GM12878 (cell line): Measurements from ENCODE around the gene NR1I3. TPM values are rescaled to one million over a fixed set of nuclear protein-coding genes. Genes with fewer than 3 reads are reported as not detected.

Experiments used
- ATAC-seq: fragments of 200-7000 bp; cut with Tn5 transposase; 3 replicates; pipeline ENCODE4 v1.9.1; 2020; ENCODE audit warnings: mild to moderate bottlenecking, moderate library complexity
- BruUV-seq: library from RNA; stranded (reverse); fragments of 400-500 nt; replicated peaks from 2 replicates; lab custom pipeline; 2021; lab: Mats Ljungman, UMichigan
- CTCF ChIA-PET: fragments of 300-600 bp; sonication (Branson Sonifier 250); formaldehyde crosslinking; extraction: SDS; loops from one replicate; lab custom pipeline; 2021; ENCODE audit warnings: inconsistent platforms; lab: Yijun Ruan, JAX
- POLR2A ChIA-PET: fragments of 350-600 bp; formaldehyde crosslinking; extraction: SDS; loops from one replicate; lab custom pipeline; 2021; ENCODE audit warnings: inconsistent platforms; lab: Charles Lee
- RAD21 ChIA-PET: fragments of 300-600 bp; sonication (Branson Sonifier 250); formaldehyde crosslinking; loops from one replicate; lab custom pipeline; 2023; ENCODE audit warnings: antibody characterized with exemption; ENCODE audit not compliant: unreplicated experiment; lab: Charles Lee
- SMC1A ChIA-PET: fragments of 300-600 bp; sonication (Branson Sonifier 250); formaldehyde crosslinking; loops from one replicate; lab custom pipeline; 2023; ENCODE audit not compliant: unreplicated experiment, uncharacterized antibody; lab: Charles Lee
- DNase-seq: peaks from one replicate; pipeline ENCODE4 v3.0.0-alpha.2; 2011; ENCODE audit warnings: low read depth, low spot score
- FAIRE-seq: peaks from 3 replicates; lab custom pipeline; 2011; peaks lifted over from hg19 to GRCh38; lab: Jason Lieb, UNC
- H2AFZ ChIP-seq: 2 replicates; pipeline ENCODE4 v1.6.0; 2011; ENCODE audit warnings: low read depth, low read length, control low read depth; ENCODE audit not compliant: control insufficient read depth
- H3K27ac ChIP-seq: 2 replicates; pipeline ENCODE4 v1.5.1; 2011; ENCODE audit warnings: control low read depth; ENCODE audit not compliant: control insufficient read depth, insufficient read depth
- H3K27me3 ChIP-seq, 2 experiments: replicated peaks in 1 of 2; 2 replicates each; pipeline versions ENCODE4 v1.6.0 to v1.6.1; 2011; ENCODE audit warnings: low read length in 1 of 2; ENCODE audit not compliant: control insufficient read depth in 2 of 2, insufficient read depth in 2 of 2
- H3K36me3 ChIP-seq, 2 experiments: 2 replicates each; pipeline ENCODE4 v1.5.1; 2011; ENCODE audit warnings: low read length in 1 of 2; ENCODE audit not compliant: control insufficient read depth in 2 of 2, insufficient read depth in 2 of 2
- H3K4me1 ChIP-seq: 2 replicates; pipeline ENCODE4 v1.6.1; 2011; ENCODE audit warnings: mild to moderate bottlenecking, low read length, moderate library complexity, mixed read lengths; ENCODE audit not compliant: control insufficient read depth, insufficient read depth
- H3K4me2 ChIP-seq: 2 replicates; pipeline ENCODE4 v1.6.0; 2011; ENCODE audit warnings: control low read depth; ENCODE audit not compliant: control insufficient read depth, insufficient read depth
- H3K4me3 ChIP-seq: fragments of 200-600 bp; sonication (generic); 2 replicates; pipeline ENCODE4 v1.5.1; 2016
- H3K79me2 ChIP-seq: 2 replicates; pipeline ENCODE4 v1.6.0; 2011; ENCODE audit warnings: low read length; ENCODE audit not compliant: control insufficient read depth, insufficient read depth
- H3K9ac ChIP-seq: 2 replicates; pipeline ENCODE4 v1.8.0; 2011; ENCODE audit warnings: low read length, control low read depth, mixed read lengths; ENCODE audit not compliant: control insufficient read depth, insufficient read depth
- H3K9me3 ChIP-seq: replicated peaks from 3 replicates; pipeline ENCODE4 v1.5.1; 2011; ENCODE audit warnings: mild to moderate bottlenecking, low read length; ENCODE audit not compliant: control insufficient read depth, insufficient read depth
- H4K20me1 ChIP-seq: 2 replicates; pipeline ENCODE4 v1.6.0; 2011; ENCODE audit not compliant: control insufficient read depth, insufficient read depth
- MEF2B ChIP-seq: fragments of 450-650 bp; IDR thresholded peaks from 2 replicates; pipeline ENCODE4 v1.6.1; 2018; ENCODE audit warnings: mild to moderate bottlenecking, moderate library complexity; ENCODE audit not compliant: partially characterized antibody, poor library complexity, severe bottlenecking
- WGBS: methylation state at CpG from one replicate; pipeline ENCODE4 v1.1.6; 2016; ENCODE audit warnings: low lambda C conversion rate; ENCODE audit not compliant: insufficient replicate concordance, insufficient coverage; ENCODE audit errors: missing lambda C conversion rate; 5-methylcytosine and 5-hydroxymethylcytosine counted together
- in situ Hi-C: fragments of 300-500 bp; cut with MboI; formaldehyde crosslinking; loops from 9 replicates; pipeline ENCODE4 v1.14.3; 2018; ENCODE audit warnings: mixed read lengths
- intact Hi-C: fragments of 100-400 bp; cut with micrococcal nuclease; formaldehyde crosslinking; loops from one replicate; pipeline ENCODE4 v1.14.2; 2022; ENCODE audit not compliant: unreplicated experiment
- polyA plus RNA-seq, 11 experiments: library from polyadenylated mRNA; depleted of rRNA in 4 of 11; unstranded in 6 of 11; stranded (reverse) in 5 of 11; fragments of >200 nt; fragmentation: Nextera tagmentation in 4 of 11; fragmentation: Illumina TruSeq in 1 of 11; extraction: Ambion mirVana in 4 of 11; extraction: Trizol in 1 of 11; gene quantifications; 1 replicate in 1 of 11; 2 replicates in 10 of 11; pipeline versions ENCODE4 v1.2.1 to v1.2.3, GENCODE V29; 2011 to 2016; ENCODE audit warnings: inconsistent platforms in 2 of 11, missing spikeins in 2 of 11, low read depth in 1 of 11
- total RNA-seq, 4 experiments: library from RNA; depleted of rRNA in 3 of 4; stranded (reverse); fragments of >200 nt in 3 of 4; fragmentation: Illumina TruSeq in 1 of 4; extraction: Trizol in 1 of 4; gene quantifications; 2 replicates each; pipeline versions ENCODE4 v1.2.1 to v1.2.3, GENCODE V29; 2013 to 2021
- TF ChIP-seq, protein P1 (sequence below): IDR thresholded peaks from 2 replicates; pipeline ENCODE4 v1.6.1; 2012; ENCODE audit warnings: low read length, inconsistent platforms

NR1I3 gene
- total and polyA plus RNA-seq, 10 of the 15 experiments (the other 5 are each of a cell fraction or from before 2014, with no cell fraction given) = 0.13 to 0.52 (median 0.24) TPM; not detected in 7

DNA sequence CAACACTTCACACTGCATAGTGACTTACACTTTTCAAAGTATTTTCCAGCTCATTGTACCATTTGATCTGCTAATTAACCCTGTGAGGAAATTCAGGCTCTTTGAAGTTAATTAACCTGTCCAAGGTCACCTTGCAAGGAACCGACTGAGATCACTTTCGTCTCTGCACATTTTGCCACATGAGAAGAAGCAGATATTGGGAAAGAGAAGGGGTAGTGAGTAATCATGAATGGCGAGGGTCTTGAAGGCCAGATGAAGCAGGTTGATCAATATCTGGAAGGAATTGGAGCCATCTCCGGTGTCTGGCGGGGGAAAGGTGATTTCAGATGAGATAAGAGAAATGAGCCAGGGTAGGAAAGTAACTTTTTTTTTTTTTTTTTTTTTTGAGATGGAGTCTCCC is 18.0 kb downstream of the NR1I3 start:
- H3K36me3 ChIP-seq = peaks cover 2 to 3% of the 10 kb centered on the region in 2 experiments; a peak in 2 of 4 replicates
- H3K27me3 ChIP-seq = no peaks in the 10 kb centered on the region
- H3K27ac ChIP-seq = no peak overlapping the region
- ChIA-PET SMC1A (interaction anchor here (0.6 to 1.9 kb wide), 10 partner anchors 10 to 150 kb away, joined by 3 to 9 read pairs (median 4); partner anchors contain the start of genes ARHGAP30 and PPOX), RAD21 (interaction anchor here (1.6 to 2.1 kb wide), 3 partner anchors 9 to 162 kb away, joined by 3 to 6 read pairs (median 4); no protein-coding TSS in a partner anchor), POLR2A (interaction anchor here (0.5 to 5.7 kb wide), 2 partner anchors 17 to 150 kb away, joined by 3 to 24 read pairs; partner anchors contain the start of genes ARHGAP30 and NDUFS2), CTCF (interaction anchor here (1.2 to 17.1 kb wide), 7 partner anchors 10 to 162 kb away, joined by 3 to 385 read pairs (median 12); partner anchors contain the start of genes CFAP126 and NDUFS2)
- BruUV-seq = no TSS peak
- intact Hi-C loops = no loop called here
- peaks cover 22% of the 10 kb centered on the region for H3K4me1 ChIP-seq
- no peak overlapping the region for H3K9ac ChIP-seq
- no peak for TF ChIP-seq MEF2B
- TF ChIP-seq, protein P1, sequence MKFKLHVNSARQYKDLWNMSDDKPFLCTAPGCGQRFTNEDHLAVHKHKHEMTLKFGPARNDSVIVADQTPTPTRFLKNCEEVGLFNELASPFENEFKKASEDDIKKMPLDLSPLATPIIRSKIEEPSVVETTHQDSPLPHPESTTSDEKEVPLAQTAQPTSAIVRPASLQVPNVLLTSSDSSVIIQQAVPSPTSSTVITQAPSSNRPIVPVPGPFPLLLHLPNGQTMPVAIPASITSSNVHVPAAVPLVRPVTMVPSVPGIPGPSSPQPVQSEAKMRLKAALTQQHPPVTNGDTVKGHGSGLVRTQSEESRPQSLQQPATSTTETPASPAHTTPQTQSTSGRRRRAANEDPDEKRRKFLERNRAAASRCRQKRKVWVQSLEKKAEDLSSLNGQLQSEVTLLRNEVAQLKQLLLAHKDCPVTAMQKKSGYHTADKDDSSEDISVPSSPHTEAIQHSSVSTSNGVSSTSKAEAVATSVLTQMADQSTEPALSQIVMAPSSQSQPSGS = no peak
- no peak overlapping the region for H3K4me3 ChIP-seq
- ATAC-seq = no peak
- H3K9me3 ChIP-seq = no peaks in the 10 kb centered on the region
- FAIRE-seq = no peak
- H4K20me1 ChIP-seq = no peaks in the 10 kb centered on the region
- H3K4me2 ChIP-seq = no peak overlapping the region
- WGBS = 55% methylated on average over 5 of the region's 5 CpGs
- in situ Hi-C loops = no loop called here
- H2AFZ ChIP-seq = no peak overlapping the region
- H3K79me2 ChIP-seq = no peaks in the 10 kb centered on the region
- DNase-seq = no peak
